Activated naive CD4-positive, alpha-beta T cell treated with anti-CD3 and anti-CD28 coated beads, Interleukin-2, amount 10 ng/mL, durations not matched to agents 5 hours and 36 hours (primary cell): Measurements from ENCODE around the gene KIF3A. TPM values are rescaled to one million over a fixed set of nuclear protein-coding genes. Genes with fewer than 3 reads are reported as not detected.

Experiments
- total RNA-seq, 2 experiments: library from RNA; stranded (reverse); gene quantifications; one replicate each; pipeline ENCODE4 v1.2.3, GENCODE V29; 2021

KIF3A gene
- total RNA-seq: 1 to 10 TPM; 7.9 to 9.8 TPM

GRCh38 chr5:132736853-132737833 is at the start of gene KIF3A:
TSS of gene KIF3A (minus strand) at chr5:132737546. CDS start at chr5:132737419, 127 bp downstream.

GRCh38 chr5:132777209-132778069 is 40.1 kb upstream of the KIF3A start, which contains the start of gene SEPTIN8:
TSS of gene SEPTIN8 (minus strand) at chr5:132777239. CDS start at chr5:132777137, 102 bp downstream.

GRCh38 chr5:132746954-132747615 is 9.7 kb upstream of the KIF3A start, which contains the start of gene CCNI2:
TSS of gene CCNI2 (plus strand) at chr5:132747426. CDS start at chr5:132747496, 70 bp downstream.

GRCh38 chr5:132673939-132674630 is 63.3 kb downstream of the KIF3A start, which contains the start of gene IL4:
TSS of gene IL4 (plus strand) at chr5:132673989. CDS start at chr5:132674051, 62 bp downstream.

GRCh38 chr5:132657676-132658380 is 79.5 kb downstream of the KIF3A start, which contains the start of gene IL13:
TSS of gene IL13 (plus strand) at chr5:132658173. CDS start at chr5:132658187, 14 bp downstream.

Other genes starting within 250 kb of the KIF3A start
- 100 to 1,000 TPM; 321 to 353 TPM for gene IRF1, start 246.8 kb downstream of the KIF3A start, total RNA-seq
- gene IL5, start 194.0 kb downstream of the KIF3A start, total RNA-seq: 1 to 10 TPM in 1 of 2 experiments, under 1 TPM in 1; 0.48 to 1.5 TPM
- 10 to 100 TPM; 30.4 to 36.7 TPM for gene RAD50, start 180.6 kb downstream of the KIF3A start, total RNA-seq
- 1 to 10 TPM; 2.7 to 4.9 TPM for gene IL13, start 79.4 kb downstream of the KIF3A start, total RNA-seq
- gene IL4, start 63.6 kb downstream of the KIF3A start, total RNA-seq: 1 to 10 TPM in 1 of 2 experiments, under 1 TPM in 1; 0.55 to 1.2 TPM
- 1 to 10 TPM; 7.7 to 8.4 TPM for gene CCNI2, start 9.9 kb upstream of the KIF3A start, total RNA-seq
- 10 to 100 TPM; 18.0 to 19.2 TPM for gene SEPTIN8, start 39.7 kb upstream of the KIF3A start, total RNA-seq
- gene SOWAHA, start 75.8 kb upstream of the KIF3A start, total RNA-seq: not detected
- 1 to 10 TPM in 1 of 2 experiments, under 1 TPM in 1; 0.91 to 2.2 TPM for gene SHROOM1, start 93.1 kb upstream of the KIF3A start, total RNA-seq
- under 1 TPM; 0.50 to 0.75 TPM for gene GDF9, start 128.9 kb upstream of the KIF3A start, total RNA-seq
- gene UQCRQ, start 129.1 kb upstream of the KIF3A start, total RNA-seq: 100 to 1,000 TPM; 251 to 263 TPM
- 1 to 10 TPM; 2.9 to 4.0 TPM for gene LEAP2, start 136.1 kb upstream of the KIF3A start, total RNA-seq
- 10 to 100 TPM; 31.5 to 34.8 TPM for gene AFF4, start 226.1 kb upstream of the KIF3A start, total RNA-seq